ENCODE results near the gene PGM2L1.

GRCh38 chr11:74438681-74439080 lies 40.4 kb upstream of the PGM2L1 start:
- TF ChIP-seq, protein P1, sequence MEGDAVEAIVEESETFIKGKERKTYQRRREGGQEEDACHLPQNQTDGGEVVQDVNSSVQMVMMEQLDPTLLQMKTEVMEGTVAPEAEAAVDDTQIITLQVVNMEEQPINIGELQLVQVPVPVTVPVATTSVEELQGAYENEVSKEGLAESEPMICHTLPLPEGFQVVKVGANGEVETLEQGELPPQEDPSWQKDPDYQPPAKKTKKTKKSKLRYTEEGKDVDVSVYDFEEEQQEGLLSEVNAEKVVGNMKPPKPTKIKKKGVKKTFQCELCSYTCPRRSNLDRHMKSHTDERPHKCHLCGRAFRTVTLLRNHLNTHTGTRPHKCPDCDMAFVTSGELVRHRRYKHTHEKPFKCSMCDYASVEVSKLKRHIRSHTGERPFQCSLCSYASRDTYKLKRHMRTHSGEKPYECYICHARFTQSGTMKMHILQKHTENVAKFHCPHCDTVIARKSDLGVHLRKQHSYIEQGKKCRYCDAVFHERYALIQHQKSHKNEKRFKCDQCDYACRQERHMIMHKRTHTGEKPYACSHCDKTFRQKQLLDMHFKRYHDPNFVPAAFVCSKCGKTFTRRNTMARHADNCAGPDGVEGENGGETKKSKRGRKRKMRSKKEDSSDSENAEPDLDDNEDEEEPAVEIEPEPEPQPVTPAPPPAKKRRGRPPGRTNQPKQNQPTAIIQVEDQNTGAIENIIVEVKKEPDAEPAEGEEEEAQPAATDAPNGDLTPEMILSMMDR (IDR thresholded peaks at IDR 0.05; ENCODE audit: low read length): no peak
- TF ChIP-seq EZH2phosphoT487 (IDR thresholded peaks at IDR 0.05; ENCODE audit: low read length): no peak
